Kidney tubule cell (primary cell): ENCODE results near the gene PTPRD.

Source experiments
- DNase-seq: peaks from one replicate; pipeline ENCODE4 v3.0.0-alpha.2; 2018; ENCODE audit warnings: low spot score

The PTPRD gene

GRCh38 chr9:8683496-8683895 lies 1929.3 kb downstream of the PTPRD start:
- no peak for DNase-seq

- no peak for DNase-seq
Observed at GRCh38 chr9:8680658-8681057, 1932.1 kb downstream of the PTPRD start.

- DNase-seq, result no peak
Observed at GRCh38 chr9:8680157-8680556, 1932.6 kb downstream of the PTPRD start.

- DNase-seq, result no peak
Observed at GRCh38 chr9:8679371-8679822, 1933.4 kb downstream of the PTPRD start.

GRCh38 chr9:8677741-8678140 lies 1935.1 kb downstream of the PTPRD start:
- peak; percentile 67 for DNase-seq

GRCh38 chr9:8674536-8674935 lies 1938.3 kb downstream of the PTPRD start:
- no peak for DNase-seq

- no peak for DNase-seq
Observed at GRCh38 chr9:8673830-8674229, 1939.0 kb downstream of the PTPRD start.

GRCh38 chr9:8670751-8671150 lies 1942.1 kb downstream of the PTPRD start:
- no peak for DNase-seq

- no peak for DNase-seq
Observed at GRCh38 chr9:8668751-8669150, 1944.1 kb downstream of the PTPRD start.

- DNase-seq, result no peak
Observed at GRCh38 chr9:8668231-8668630, 1944.6 kb downstream of the PTPRD start.

- DNase-seq, result peak; percentile 28
Observed at GRCh38 chr9:8666060-8666459, 1946.7 kb downstream of the PTPRD start.

- peak; percentile 87 for DNase-seq
Observed at GRCh38 chr9:8660383-8660782, 1952.4 kb downstream of the PTPRD start.

- no peak for DNase-seq
Observed at GRCh38 chr9:8659108-8659507, 1953.7 kb downstream of the PTPRD start.

GRCh38 chr9:8655071-8655470 lies 1957.7 kb downstream of the PTPRD start:
- DNase-seq, result no peak

- peak; percentile 26 for DNase-seq
Observed at GRCh38 chr9:8653855-8654254, 1958.9 kb downstream of the PTPRD start.

- no peak for DNase-seq
Observed at GRCh38 chr9:8653111-8653510, 1959.7 kb downstream of the PTPRD start.

GRCh38 chr9:8652255-8652654 lies 1960.5 kb downstream of the PTPRD start:
- no peak for DNase-seq

- DNase-seq, result no peak
Observed at GRCh38 chr9:8651846-8652215, 1961.0 kb downstream of the PTPRD start.

- DNase-seq, result no peak
Observed at GRCh38 chr9:8651070-8651845, 1961.5 kb downstream of the PTPRD start.

- DNase-seq, result no peak
Observed at GRCh38 chr9:8649807-8650206, 1963.0 kb downstream of the PTPRD start.

GRCh38 chr9:8649160-8649559 lies 1963.6 kb downstream of the PTPRD start:
- DNase-seq, result no peak

- DNase-seq, result peak; percentile 56
Observed at GRCh38 chr9:8648271-8648845, 1964.4 kb downstream of the PTPRD start.

- no peak for DNase-seq
Observed at GRCh38 chr9:8647824-8648223, 1965.0 kb downstream of the PTPRD start.

GRCh38 chr9:8644571-8644970 lies 1968.2 kb downstream of the PTPRD start:
- DNase-seq, result no peak
